Esophagus muscularis mucosa (tissue), 4 donors: Measurements from ENCODE around the gene GDF2. TPM values are rescaled to one million over a fixed set of nuclear protein-coding genes. Genes with fewer than 3 reads are reported as not detected.

ENCODE experiments used
- DNase-seq: peaks from one replicate; pipeline ENCODE4 v3.0.0-alpha.2; 2017; ENCODE audit errors: extremely low spot score
- H3K27ac ChIP-seq, 4 donors: fragments of 200-600 bp; sonication (generic); replicated peaks in 1 of 4; 1 replicate in 3 of 4; 2 replicates in 1 of 4; pipeline ENCODE4 v1.5.1; 2016 to 2019; ENCODE audit warnings: mild to moderate bottlenecking in 1 of 4
- H3K27me3 ChIP-seq, 4 donors: fragments of 200-600 bp; sonication (generic); one replicate each; pipeline versions ENCODE4 v1.5.1 to v1.6.0; 2016 to 2019
- H3K36me3 ChIP-seq, 4 donors: fragments of 200-600 bp; sonication (generic); one replicate each; pipeline ENCODE4 v1.5.1; 2016 to 2019
- H3K4me1 ChIP-seq, 4 donors: fragments of 200-600 bp; sonication (generic); one replicate each; pipeline ENCODE4 v1.5.1; 2016 to 2019
- H3K4me3 ChIP-seq, 4 donors: fragments of 200-600 bp; sonication (generic); 1 replicate in 2 of 4; 2 replicates in 2 of 4; pipeline ENCODE4 v1.5.1; 2016 to 2019; ENCODE audit warnings: mild to moderate bottlenecking in 4 of 4, moderate library complexity in 1 of 4
- H3K9me3 ChIP-seq, 4 donors: fragments of 200-600 bp; sonication (generic); 1 replicate in 3 of 4; 2 replicates in 1 of 4; pipeline ENCODE4 v1.5.1; 2016 to 2019
- CTCF ChIP-seq, 3 experiments: fragments of 200-600 bp in 2 of 3; fragments of 450-650 bp in 1 of 3; sonication (generic) in 2 of 3; IDR thresholded peaks; one replicate each; pipeline ENCODE4 v1.5.1; 2017 to 2019; ENCODE audit warnings: antibody characterized with exemption in 3 of 3, mild to moderate bottlenecking in 2 of 3, moderate library complexity in 1 of 3
- EP300 ChIP-seq: sonication (generic); formaldehyde crosslinking; IDR thresholded peaks from one replicate; pipeline ENCODE4 v1.6.1; 2017; ENCODE audit warnings: antibody characterized with exemption
- POLR2A ChIP-seq: fragments of 450-650 bp; IDR thresholded peaks from one replicate; pipeline ENCODE4 v1.6.1; 2017; ENCODE audit warnings: antibody characterized with exemption, moderate library complexity, mild to moderate bottlenecking, low read depth
- POLR2AphosphoS5 ChIP-seq, 2 donors: sonication (generic); formaldehyde crosslinking; IDR thresholded peaks; one replicate each; pipeline ENCODE4 v1.6.1; 2017; ENCODE audit warnings: antibody characterized with exemption in 2 of 2
- WGBS: methylation state at CpG from one replicate; pipeline ENCODE4 v1.1.5; 2018; 5-methylcytosine and 5-hydroxymethylcytosine counted together
- intact Hi-C: fragments of 100-400 bp; cut with DNase I; formaldehyde crosslinking; loops from one replicate; pipeline ENCODE4 v1.15.1; 2023
- total RNA-seq, 4 donors: library from RNA; depleted of rRNA; stranded (reverse); fragments of >200 nt; gene quantifications; one replicate each; pipeline versions ENCODE4 v1.1.0 to v1.2.1, GENCODE V29; 2016

Gene GDF2
- total RNA-seq, 4 donors from 2014 or later = not detected

DNA sequence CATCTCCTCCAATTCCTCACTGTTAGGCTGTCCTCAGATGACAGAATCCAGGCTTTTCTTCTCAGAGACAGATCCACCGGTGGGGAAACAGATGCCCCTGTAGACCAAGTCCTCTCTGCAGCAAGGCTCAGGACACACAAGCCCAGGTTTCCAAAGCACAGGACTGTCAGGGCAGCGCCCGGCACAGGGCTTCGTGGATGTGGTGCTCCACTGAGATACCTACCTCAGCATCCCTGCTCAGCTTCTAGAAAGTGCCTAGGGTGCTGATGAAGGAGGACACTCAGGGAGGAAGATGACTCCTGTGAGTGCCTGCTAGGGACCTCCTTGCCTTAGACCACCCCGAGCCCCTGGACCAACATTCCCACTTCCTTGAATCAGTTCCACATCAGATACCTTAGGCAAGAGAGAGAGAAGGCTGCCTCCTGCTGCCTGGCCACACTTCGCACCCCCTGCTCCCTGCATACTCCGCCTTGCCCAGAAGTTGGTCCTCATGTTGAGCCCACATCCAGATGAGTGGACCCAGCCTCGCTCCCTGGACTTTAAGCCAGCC lies 17.0 kb downstream of the GDF2 start:
- Histone ChIP-seq H3K27me3 (no peaks in the 10 kb centered on the region), H3K9me3 (no peaks in the 10 kb centered on the region), H3K4me1 (peaks cover 0 to 10% (median 2%) of the 10 kb centered on the region in 4 donors), H3K36me3 (no peaks in the 10 kb centered on the region), H3K27ac (no peak overlapping the region), H3K4me3 (no peak overlapping the region)
- intact Hi-C loops = no loop called here
- no peak for DNase-seq
- 92% methylated on average over 7 of the region's 8 CpGs for WGBS
- no peak for TF ChIP-seq POLR2AphosphoS5 (IDR thresholded peaks at IDR 0.05)
- no peak for TF ChIP-seq POLR2A
- TF ChIP-seq CTCF (IDR thresholded peaks at IDR 0.05) = no peak
- no peak for TF ChIP-seq EP300

DNA sequence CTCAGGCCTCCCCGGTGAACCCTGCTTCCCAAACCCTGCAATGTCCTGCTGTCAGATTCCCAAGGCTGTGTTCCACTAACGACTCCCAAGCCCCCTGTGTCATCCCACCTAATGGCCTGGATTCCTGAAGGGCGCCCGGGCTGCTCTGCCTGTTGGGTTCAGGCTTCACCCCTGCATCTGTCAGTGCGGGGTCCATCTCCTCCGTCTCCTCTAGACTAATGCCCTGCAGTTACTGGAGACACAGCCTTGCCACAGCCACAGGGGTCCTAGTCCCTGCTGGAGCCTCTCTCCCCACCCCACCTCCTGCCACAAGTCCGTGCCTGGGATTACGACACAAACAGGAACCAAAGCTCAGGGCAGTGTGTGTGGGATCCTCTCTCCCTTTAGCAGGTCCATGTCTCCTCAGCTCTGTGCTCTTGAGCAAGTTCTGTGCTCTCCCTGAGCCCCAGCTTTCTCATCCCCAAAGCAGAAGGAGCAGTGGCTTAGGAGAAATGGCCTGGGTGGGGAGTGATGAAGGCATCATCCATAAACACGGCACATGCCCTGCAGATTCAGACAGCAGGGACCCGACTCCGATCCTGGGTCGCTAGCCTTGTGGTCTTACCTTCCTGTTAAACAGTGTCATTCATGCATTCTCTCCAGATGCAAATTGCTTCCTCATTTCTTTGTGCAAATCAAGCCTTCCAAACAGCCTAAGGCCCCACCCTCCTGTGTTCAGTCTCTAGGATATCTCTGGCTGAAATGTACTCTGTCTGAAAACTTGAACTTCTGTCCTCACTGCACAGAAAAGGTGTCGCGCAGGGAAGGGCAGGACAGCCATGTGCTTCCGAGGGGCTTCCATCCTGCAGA lies 17.7 kb downstream of the GDF2 start:
- peaks cover 0 to 10% (median 2%) of the 10 kb centered on the region in 4 donors for H3K4me1 ChIP-seq
- H3K27me3 ChIP-seq = no peaks in the 10 kb centered on the region
- 81% methylated on average over 15 of the region's 15 CpGs for WGBS
- intact Hi-C loops = no loop called here
- DNase-seq = no peak
- H3K4me3 ChIP-seq = no peak overlapping the region
- no peaks in the 10 kb centered on the region for H3K36me3 ChIP-seq
- no peaks in the 10 kb centered on the region for H3K9me3 ChIP-seq
- TF ChIP-seq EP300 (no peak), POLR2AphosphoS5 (IDR thresholded peaks at IDR 0.05) (no peak), POLR2A (no peak), CTCF (IDR thresholded peaks at IDR 0.05) (no peak)
- no peak overlapping the region for H3K27ac ChIP-seq

GRCh38 chr10:47340608-47341170 lies 18.4 kb downstream of the GDF2 start:
- intact Hi-C loops = no loop called here
- DNase-seq = no peak
- Histone ChIP-seq H3K4me3 (no peak overlapping the region), H3K27ac (no peak overlapping the region), H3K4me1 (peaks cover 0 to 10% (median 2%) of the 10 kb centered on the region in 4 donors), H3K27me3 (no peaks in the 10 kb centered on the region), H3K36me3 (no peaks in the 10 kb centered on the region), H3K9me3 (no peaks in the 10 kb centered on the region)
- 74% methylated on average over 5 of the region's 5 CpGs for WGBS
- TF ChIP-seq CTCF (IDR thresholded peaks at IDR 0.05) (peak; percentile 71 to 95 (median 87)), POLR2A (no peak)

GRCh38 chr10:47344996-47345870 lies 23.0 kb downstream of the GDF2 start:
- Histone ChIP-seq H3K36me3 (no peaks in the 10 kb centered on the region), H3K9me3 (no peaks in the 10 kb centered on the region), H3K27me3 (no peaks in the 10 kb centered on the region), H3K4me1 (no peaks in the 10 kb centered on the region), H3K27ac (no peak overlapping the region), H3K4me3 (no peak overlapping the region)
- TF ChIP-seq POLR2AphosphoS5 (IDR thresholded peaks at IDR 0.05) (no peak), POLR2A (no peak), EP300 (no peak), CTCF (IDR thresholded peaks at IDR 0.05) (no peak)
- WGBS = 87% methylated on average over 12 of the region's 13 CpGs
- DNase-seq = no peak
- intact Hi-C loops = no loop called here
